ENCODE data around the gene RYR2.

DNA sequence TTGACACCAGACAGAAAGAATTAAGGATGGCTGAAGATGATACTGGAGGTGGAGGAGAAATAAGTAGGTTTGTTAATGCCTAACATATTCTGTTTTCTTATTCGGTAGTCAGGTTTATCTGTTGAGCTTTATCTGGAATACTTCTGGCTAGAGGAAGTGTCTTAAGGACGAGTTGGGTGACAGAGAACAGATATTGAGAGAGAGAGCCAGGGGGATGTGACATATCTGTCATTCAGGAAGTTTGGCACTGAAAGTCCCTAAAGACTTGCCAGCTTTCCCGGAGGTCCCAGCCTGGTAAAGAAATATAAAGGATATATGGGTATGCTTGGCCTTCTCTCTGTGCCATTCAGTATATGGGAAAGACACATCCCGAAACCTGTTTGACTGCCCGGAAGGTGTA is 568.2 kb downstream of the RYR2 start:
- no peak for TF ChIP-seq GATA2 (IDR thresholded peaks at IDR 0.05; ENCODE audit: low read depth, low read length)
- no peak for TF ChIP-seq GATA3 (IDR thresholded peaks at IDR 0.05; ENCODE audit: low read depth, low read length)

Data from SH-SY5Y (cell line).